K562 (cell line): ENCODE results near the gene ANK3. TPM values are rescaled to one million over a fixed set of nuclear protein-coding genes. Genes with fewer than 3 reads are reported as not detected.

Experiments
- ATAC-seq: fragments of 200-7000 bp; cut with Tn5 transposase; 3 replicates; pipeline ENCODE4 v1.9.1; 2020; ENCODE audit warnings: moderate library complexity
- BruUV-seq: library from RNA; stranded (reverse); fragments of 400-500 nt; replicated peaks from 2 replicates; lab custom pipeline; 2021; lab: Mats Ljungman, UMichigan
- CTCF ChIA-PET: fragments of 300-600 bp; formaldehyde crosslinking; extraction: SDS; loops from one replicate; lab custom pipeline; 2021; ENCODE audit warnings: low intra/inter-chr PET ratio; lab: Yijun Ruan, JAX
- POLR2A ChIA-PET: fragments of 300-600, 350-650 bp; sonication (Branson Sonifier 250); formaldehyde crosslinking; extraction: SDS; loops from one replicate; lab custom pipeline; 2021; ENCODE audit warnings: antibody characterized with exemption, inconsistent platforms; lab: Yijun Ruan, JAX
- DNase-seq, 4 experiments: peaks; one replicate each; pipeline versions ENCODE4 v3.0.0 to v3.0.0-alpha.2; 2011 to 2018; ENCODE audit warnings: low spot score in 3 of 4, mixed read lengths in 3 of 4; ENCODE audit errors: extremely low read depth in 1 of 4
- FAIRE-seq: peaks from 2 replicates; lab custom pipeline; 2011; peaks lifted over from hg19 to GRCh38; lab: Jason Lieb, UNC
- H2AFZ ChIP-seq: 2 replicates; pipeline ENCODE4 v1.6.0; 2011; ENCODE audit warnings: low read depth, low read length, control low read depth, inconsistent platforms
- H3K27ac ChIP-seq: fragments of 200-600 bp; 3 replicates; pipeline ENCODE4 v1.8.0; 2011; ENCODE audit warnings: low read depth, mild to moderate bottlenecking, control low read depth, inconsistent platforms, low read length, moderate library complexity, mixed read lengths; ENCODE audit errors: extremely low read depth
- H3K27me3 ChIP-seq, 2 experiments: fragments of 300-600 bp in 1 of 2; 2 replicates in 1 of 2; 3 replicates in 1 of 2; pipeline versions ENCODE4 v1.6.0 to v1.8.0; 2011; ENCODE audit warnings: inconsistent platforms in 2 of 2, low read length in 2 of 2, mild to moderate bottlenecking in 1 of 2, mixed read lengths in 1 of 2, moderate library complexity in 1 of 2; ENCODE audit not compliant: control insufficient read depth in 2 of 2, insufficient read depth in 2 of 2
- H3K36me3 ChIP-seq: fragments of 300-600 bp; 3 replicates; pipeline ENCODE4 v1.8.0; 2011; ENCODE audit warnings: mild to moderate bottlenecking, low read length, inconsistent platforms; ENCODE audit not compliant: control insufficient read depth, insufficient read depth
- H3K4me1 ChIP-seq, 2 experiments: fragments of 200-600 bp in 1 of 2; replicated peaks in 1 of 2; 2 replicates in 1 of 2; 3 replicates in 1 of 2; pipeline versions ENCODE4 v1.5.1 to v1.8.0; 2011; ENCODE audit warnings: inconsistent platforms in 2 of 2, low read length in 2 of 2, mild to moderate bottlenecking in 1 of 2, mixed read lengths in 1 of 2, moderate library complexity in 1 of 2; ENCODE audit not compliant: control insufficient read depth in 2 of 2, insufficient read depth in 2 of 2
- H3K4me2 ChIP-seq: 2 replicates; pipeline ENCODE4 v1.6.1; 2011; ENCODE audit warnings: low read length, control low read depth, inconsistent platforms, mixed read lengths; ENCODE audit not compliant: insufficient read depth
- H3K4me3 ChIP-seq: fragments of 200-600 bp; sonication (generic), shearing (Covaris generic); 2 replicates; pipeline ENCODE4 v1.5.1; 2016; ENCODE audit warnings: control low read depth, inconsistent platforms
- H3K79me2 ChIP-seq: fragments of 200-600 bp; 3 replicates; pipeline ENCODE4 v1.8.0; 2011; ENCODE audit warnings: low read length, inconsistent platforms; ENCODE audit not compliant: control insufficient read depth, insufficient read depth
- H3K9ac ChIP-seq, 2 experiments: 2 replicates each; pipeline versions ENCODE4 v1.6.0 to v1.6.1; 2011; ENCODE audit warnings: low read depth in 2 of 2, low read length in 2 of 2, control low read depth in 1 of 2, inconsistent platforms in 1 of 2, mild to moderate bottlenecking in 1 of 2, mixed read lengths in 1 of 2; ENCODE audit not compliant: insufficient read depth in 1 of 2
- H3K9me1 ChIP-seq: one replicate; pipeline ENCODE4 v1.6.0; 2011; ENCODE audit warnings: inconsistent platforms, mild to moderate bottlenecking, low read length, moderate library complexity; ENCODE audit not compliant: control insufficient read depth, insufficient read depth
- H3K9me3 ChIP-seq: replicated peaks from 2 replicates; pipeline ENCODE4 v1.5.1; 2011; ENCODE audit warnings: low read depth, low read length, inconsistent platforms; ENCODE audit not compliant: control insufficient read depth, insufficient read depth
- H4K20me1 ChIP-seq: replicated peaks from 2 replicates; pipeline ENCODE4 v1.6.1; 2011; ENCODE audit warnings: low read length, inconsistent platforms, mixed read lengths; ENCODE audit not compliant: control insufficient read depth, insufficient read depth
- RBM25 ChIP-seq: fragments of 200-400 bp; formaldehyde crosslinking; IDR thresholded peaks from 2 replicates; pipeline ENCODE4 v1.6.1; 2018; ENCODE audit warnings: low read length, low read depth, moderate library complexity; ENCODE audit not compliant: severe bottlenecking
- ZC3H4 ChIP-seq: sonication (generic); formaldehyde crosslinking; IDR thresholded peaks from 2 replicates; pipeline ENCODE4 v1.9.0; 2021; ENCODE audit warnings: missing genetic modification reagents, borderline replicate concordance
- WGBS: fragments of 100-300 bp; shearing (Covaris generic); methylation state at CpG from one replicate; pipeline ENCODE4 v1.1.6; 2016; ENCODE audit warnings: low coverage, mixed read lengths; ENCODE audit not compliant: insufficient coverage; ENCODE audit errors: missing lambda C conversion rate; 5-methylcytosine and 5-hydroxymethylcytosine counted together
- in situ Hi-C: fragments of 300-500 bp; cut with MboI; formaldehyde crosslinking; loops from 4 replicates; pipeline ENCODE4 v1.15.0; 2018; ENCODE audit warnings: inconsistent platforms, mixed read lengths
- intact Hi-C: fragments of 100-400 bp; cut with micrococcal nuclease; formaldehyde crosslinking; loops from 2 replicates; pipeline ENCODE4 v1.14.2; 2022
- polyA plus RNA-seq, 8 experiments: library from polyadenylated mRNA; depleted of rRNA in 4 of 8; stranded (reverse) in 5 of 8; unstranded in 3 of 8; fragments of >200 nt; fragmentation: Nextera tagmentation in 2 of 8; fragmentation: Illumina TruSeq in 1 of 8; extraction: Ambion mirVana in 2 of 8; extraction: Trizol in 1 of 8; gene quantifications; 2 replicates each; pipeline versions ENCODE4 v1.2.1 to v1.2.3, GENCODE V29; 2011 to 2014; ENCODE audit warnings: inconsistent platforms in 1 of 8, missing spikeins in 1 of 8
- total RNA-seq, 7 experiments: library from RNA; depleted of rRNA in 6 of 7; stranded (reverse); fragments of >200 nt in 6 of 7; fragmentation: Illumina TruSeq in 2 of 7; extraction: Trizol in 2 of 7; gene quantifications; 2 replicates each; pipeline versions ENCODE4 v1.2.1 to v1.2.3, GENCODE V29; 2011 to 2021; ENCODE audit warnings: low replicate concordance in 1 of 7
- TF ChIP-seq, protein P1 (sequence below), 2 experiments: fragments of 450-650 bp in 1 of 2; IDR thresholded peaks; 2 replicates each; pipeline ENCODE4 v1.6.1; 2011 to 2017; ENCODE audit warnings: low read depth in 2 of 2, antibody characterized with exemption in 1 of 2, borderline replicate concordance in 1 of 2, low read length in 1 of 2, mild to moderate bottlenecking in 1 of 2, mixed read lengths in 1 of 2; ENCODE audit not compliant: control insufficient read depth in 1 of 2

The ANK3 gene
- total and polyA plus RNA-seq, 9 of the 15 experiments (the other 6 are each of a cell fraction or from before 2014, with no cell fraction given), result 10.0 to 32.3 (median 17.9) TPM

DNA sequence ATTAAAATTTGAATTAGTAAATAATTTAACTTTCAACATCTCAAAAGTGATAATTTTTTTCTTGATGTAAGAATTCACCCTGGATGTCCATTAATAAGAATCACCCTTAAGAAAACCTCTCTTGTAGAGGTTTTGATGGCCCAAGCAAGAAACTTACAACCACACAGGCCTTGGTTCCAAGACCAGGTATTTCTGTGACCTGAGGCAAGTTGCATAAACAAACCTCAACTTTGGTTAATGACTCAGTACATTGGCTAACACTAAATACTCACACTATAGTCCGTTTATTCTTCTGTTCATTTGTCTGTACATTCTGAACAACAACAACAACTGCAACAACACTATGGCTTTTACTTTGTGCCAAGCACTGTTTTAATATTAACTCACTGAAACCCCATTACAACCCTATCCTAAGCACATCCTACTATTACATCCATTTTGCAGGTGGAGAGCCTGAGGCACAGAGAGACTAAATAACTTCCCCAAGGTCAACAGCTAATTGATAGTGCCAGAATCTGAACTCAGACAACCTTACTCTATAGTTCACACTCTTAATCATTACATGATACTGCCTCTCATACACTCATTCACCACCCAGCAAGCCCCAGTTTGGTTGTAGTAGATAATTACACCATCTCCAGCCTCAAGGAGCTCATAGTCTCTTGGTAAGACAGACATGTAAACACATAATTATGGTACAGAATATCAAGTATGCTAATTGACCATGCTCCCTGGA, 6.6 kb downstream of the ANK3 start:
- no peak overlapping the region for H3K27ac ChIP-seq
- POLR2A ChIA-PET, result no interaction called here
- no peak overlapping the region for H2AFZ ChIP-seq
- no peaks in the 10 kb centered on the region for H4K20me1 ChIP-seq
- CTCF ChIA-PET, result no interaction called here
- ATAC-seq, result no peak
- H3K9me1 ChIP-seq, result no peaks in the 10 kb centered on the region
- TF ChIP-seq ZC3H4 (CRISPR knock-in tag), result no peak
- TF ChIP-seq RBM25, result peak; percentile 23
- TF ChIP-seq, protein P1, sequence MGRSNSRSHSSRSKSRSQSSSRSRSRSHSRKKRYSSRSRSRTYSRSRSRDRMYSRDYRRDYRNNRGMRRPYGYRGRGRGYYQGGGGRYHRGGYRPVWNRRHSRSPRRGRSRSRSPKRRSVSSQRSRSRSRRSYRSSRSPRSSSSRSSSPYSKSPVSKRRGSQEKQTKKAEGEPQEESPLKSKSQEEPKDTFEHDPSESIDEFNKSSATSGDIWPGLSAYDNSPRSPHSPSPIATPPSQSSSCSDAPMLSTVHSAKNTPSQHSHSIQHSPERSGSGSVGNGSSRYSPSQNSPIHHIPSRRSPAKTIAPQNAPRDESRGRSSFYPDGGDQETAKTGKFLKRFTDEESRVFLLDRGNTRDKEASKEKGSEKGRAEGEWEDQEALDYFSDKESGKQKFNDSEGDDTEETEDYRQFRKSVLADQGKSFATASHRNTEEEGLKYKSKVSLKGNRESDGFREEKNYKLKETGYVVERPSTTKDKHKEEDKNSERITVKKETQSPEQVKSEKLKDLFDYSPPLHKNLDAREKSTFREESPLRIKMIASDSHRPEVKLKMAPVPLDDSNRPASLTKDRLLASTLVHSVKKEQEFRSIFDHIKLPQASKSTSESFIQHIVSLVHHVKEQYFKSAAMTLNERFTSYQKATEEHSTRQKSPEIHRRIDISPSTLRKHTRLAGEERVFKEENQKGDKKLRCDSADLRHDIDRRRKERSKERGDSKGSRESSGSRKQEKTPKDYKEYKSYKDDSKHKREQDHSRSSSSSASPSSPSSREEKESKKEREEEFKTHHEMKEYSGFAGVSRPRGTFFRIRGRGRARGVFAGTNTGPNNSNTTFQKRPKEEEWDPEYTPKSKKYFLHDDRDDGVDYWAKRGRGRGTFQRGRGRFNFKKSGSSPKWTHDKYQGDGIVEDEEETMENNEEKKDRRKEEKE (IDR thresholded peaks at IDR 0.05; ENCODE audit: borderline replicate concordance in 1 of 2, control insufficient read depth in 1 of 2, low read depth in 2 of 2, low read length in 1 of 2), result no peak
- no peak overlapping the region for H3K4me2 ChIP-seq
- no peak overlapping the region for H3K4me3 ChIP-seq
- H3K9me3 ChIP-seq, result no peaks in the 10 kb centered on the region
- intact Hi-C loops (no loop called here), in situ Hi-C loops (no loop called here)
- no peaks in the 10 kb centered on the region for H3K4me1 ChIP-seq
- H3K36me3 ChIP-seq, result no peaks in the 10 kb centered on the region
- no peak for DNase-seq
- H3K9ac ChIP-seq, result no peak overlapping the region
- WGBS, result 0% methylated on average over 1 of the region's 1 CpG
- H3K79me2 ChIP-seq, result no peaks in the 10 kb centered on the region
- peaks cover 0 to 3% of the 10 kb centered on the region in 2 experiments; a peak in 2 of 5 replicates for H3K27me3 ChIP-seq
- BruUV-seq, result no TSS peak
- no peak for FAIRE-seq
